Adrenal gland (tissue), 12 donors: ENCODE results near the gene FBXL19. TPM values are rescaled to one million over a fixed set of nuclear protein-coding genes. Genes with fewer than 3 reads are reported as not detected.

ENCODE experiments used
- DNase-seq, 7 donors: peaks; one replicate each; pipeline ENCODE4 v3.0.0-alpha.2; 2019 to 2020
- H3K27ac ChIP-seq, 5 donors: fragments of 200-600 bp; sonication (generic) in 4 of 5; 1 replicate in 3 of 5; 2 replicates in 2 of 5; pipeline versions ENCODE4 v1.5.1 to v1.8.0; 2016 to 2020; ENCODE audit warnings: mild to moderate bottlenecking in 1 of 5
- H3K27me3 ChIP-seq: fragments of 200-600 bp; 2 replicates; pipeline ENCODE4 v1.8.0; 2021
- H3K36me3 ChIP-seq, 2 donors: fragments of 200-600 bp; replicated peaks in 1 of 2; 1 replicate in 1 of 2; 2 replicates in 1 of 2; pipeline versions ENCODE4 v1.5.1 to v1.8.0; 2018 to 2022
- H3K4me1 ChIP-seq, 2 donors: fragments of 200-600 bp; replicated peaks in 1 of 2; 1 replicate in 1 of 2; 2 replicates in 1 of 2; pipeline versions ENCODE4 v1.5.1 to v1.8.0; 2018 to 2021
- H3K4me3 ChIP-seq, 4 donors: fragments of 200-600 bp; sonication (generic) in 3 of 4; one replicate each; pipeline ENCODE4 v1.5.1; 2016 to 2018
- H3K9me3 ChIP-seq, 3 donors: fragments of 200-600 bp; sonication (generic) in 1 of 3; replicated peaks in 1 of 3; 1 replicate in 2 of 3; 2 replicates in 1 of 3; pipeline versions ENCODE4 v1.5.1 to v1.8.0; 2016 to 2021
- POLR2A ChIP-seq, 2 donors: fragments of 450-650 bp; IDR thresholded peaks; one replicate each; pipeline ENCODE4 v1.6.1; 2017; ENCODE audit warnings: antibody characterized with exemption in 2 of 2, mild to moderate bottlenecking in 2 of 2, moderate library complexity in 1 of 2
- WGBS, 4 donors: extraction: QIAGEN DNeasy Blood & Tissue Kit in 2 of 4; methylation state at CpG; one replicate each; pipeline versions ENCODE4 v1.1.5 to v1.1.7; 2013 to 2017; 5-methylcytosine and 5-hydroxymethylcytosine counted together
- intact Hi-C, 2 donors: fragments of 100-400 bp; cut with DNase I; formaldehyde crosslinking; loops; one replicate each; pipeline versions ENCODE4 v1.14.1 to v1.15.0; 2022 to 2023
- polyA plus RNA-seq, 3 donors: library from polyadenylated mRNA; stranded (reverse); fragments of 200-250 nt in 2 of 3; fragments of 350-450 nt in 1 of 3; fragmentation: Illumina TruSeq in 1 of 3; extraction: RNeasy Lipid Tissue Mini Kit (QIAGEN cat#74804) in 1 of 3; gene quantifications; one replicate each; pipeline ENCODE4 v1.2.3, GENCODE V29; 2013 to 2014
- total RNA-seq, 9 donors: library from RNA; depleted of rRNA in 4 of 9; stranded (reverse); fragments of >200 nt in 4 of 9; fragments of 120-200 nt in 1 of 9; fragmentation: NEBNext Ultra II Directional in 1 of 9; extraction: Animal tissue kit (Norgen Biotek cat#: 25700) in 1 of 9; gene quantifications; one replicate each; pipeline versions ENCODE4 v1.1.0 to v1.2.4, GENCODE V29; 2013 to 2023
- TF ChIP-seq, protein P1 (sequence below), 6 experiments: fragments of 450-650 bp in 4 of 6; fragments of 200-600 bp in 2 of 6; sonication (generic) in 1 of 6; IDR thresholded peaks; 1 replicate in 5 of 6; 2 replicates in 1 of 6; pipeline versions ENCODE4 v1.5.1 to v1.8.0; 2016 to 2021; ENCODE audit warnings: antibody characterized with exemption in 6 of 6, mild to moderate bottlenecking in 2 of 6, moderate library complexity in 1 of 6
- donor health status: healthy with polysubstance abuse.
- donor health status: Bipolar disorder and iron deficiency.
- donor health status: DM: yes; HTN: yes; CAD: no.
- donor health status: DM: no; HTN: no; CAD: no.
- donor health status: DM: no; HTN: no; CAD: no.
- donor health status: DM: yes; HTN: yes; CAD: no.

Gene FBXL19
- total and polyA plus RNA-seq, 12 donors = 1.6 to 74.1 (median 12.5) TPM

DNA sequence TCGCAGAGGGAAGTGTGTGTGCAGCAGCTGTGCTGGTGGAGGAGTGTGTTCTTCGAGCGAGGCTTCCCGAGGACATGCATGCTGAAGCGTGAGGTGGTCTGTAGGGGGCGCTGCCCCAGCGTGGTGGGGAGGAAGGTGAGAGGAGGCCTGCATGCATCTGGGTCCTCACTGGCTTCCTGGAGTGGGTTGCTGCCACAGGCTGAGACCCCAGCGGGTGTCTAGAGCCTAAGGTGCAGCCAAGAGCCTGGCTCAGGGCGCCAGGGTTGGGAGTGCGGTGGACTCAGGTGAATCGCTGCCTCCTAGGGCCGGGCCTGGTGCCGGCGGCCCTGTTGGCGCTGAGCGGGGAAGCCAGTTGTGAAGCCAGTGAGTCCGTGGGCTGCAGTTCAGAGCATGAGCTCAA lies 54.1 kb downstream of the FBXL19 start:
- intact Hi-C loops = no loop called here
- Histone ChIP-seq H3K4me3 (no peak overlapping the region), H3K4me1 (no peaks in the 10 kb centered on the region), H3K27me3 (no peaks in the 10 kb centered on the region), H3K36me3 (peaks cover 0 to 92% of the 10 kb centered on the region in 2 donors), H3K27ac (no peak overlapping the region), H3K9me3 (no peaks in the 10 kb centered on the region)
- WGBS, 4 donors = 77 to 87% (median 84%) methylated on average over 2 to 17 of the region's 17 CpGs
- TF ChIP-seq POLR2A (IDR thresholded peaks at IDR 0.05) = no peak
- TF ChIP-seq, protein P1, sequence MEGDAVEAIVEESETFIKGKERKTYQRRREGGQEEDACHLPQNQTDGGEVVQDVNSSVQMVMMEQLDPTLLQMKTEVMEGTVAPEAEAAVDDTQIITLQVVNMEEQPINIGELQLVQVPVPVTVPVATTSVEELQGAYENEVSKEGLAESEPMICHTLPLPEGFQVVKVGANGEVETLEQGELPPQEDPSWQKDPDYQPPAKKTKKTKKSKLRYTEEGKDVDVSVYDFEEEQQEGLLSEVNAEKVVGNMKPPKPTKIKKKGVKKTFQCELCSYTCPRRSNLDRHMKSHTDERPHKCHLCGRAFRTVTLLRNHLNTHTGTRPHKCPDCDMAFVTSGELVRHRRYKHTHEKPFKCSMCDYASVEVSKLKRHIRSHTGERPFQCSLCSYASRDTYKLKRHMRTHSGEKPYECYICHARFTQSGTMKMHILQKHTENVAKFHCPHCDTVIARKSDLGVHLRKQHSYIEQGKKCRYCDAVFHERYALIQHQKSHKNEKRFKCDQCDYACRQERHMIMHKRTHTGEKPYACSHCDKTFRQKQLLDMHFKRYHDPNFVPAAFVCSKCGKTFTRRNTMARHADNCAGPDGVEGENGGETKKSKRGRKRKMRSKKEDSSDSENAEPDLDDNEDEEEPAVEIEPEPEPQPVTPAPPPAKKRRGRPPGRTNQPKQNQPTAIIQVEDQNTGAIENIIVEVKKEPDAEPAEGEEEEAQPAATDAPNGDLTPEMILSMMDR (IDR thresholded peaks at IDR 0.05) = no peak
- no peak for DNase-seq

- intact Hi-C loops = loop anchor here (5.0 to 10.0 kb wide), 7 partner anchors 55 to 885 kb away; partner anchors contain the start of genes ZNF843 (in 2 of the 2), FBXL19 (in 1 of the 2) and PYCARD (in 1 of the 2)
- H3K27ac ChIP-seq = no peak overlapping the region
- TF ChIP-seq, protein P1 (IDR thresholded peaks at IDR 0.05) = no peak
- TF ChIP-seq POLR2A (IDR thresholded peaks at IDR 0.05) = no peak
- no peaks in the 10 kb centered on the region for H3K27me3 ChIP-seq
- peaks cover 0 to 91% of the 10 kb centered on the region in 2 donors for H3K36me3 ChIP-seq
- no peaks in the 10 kb centered on the region for H3K9me3 ChIP-seq
- no peak for DNase-seq
- no peaks in the 10 kb centered on the region for H3K4me1 ChIP-seq
- 87 to 91% (median 88%) methylated on average over 18 to 62 of the region's 62 CpGs for WGBS, 4 donors
- no peak overlapping the region for H3K4me3 ChIP-seq
Measured at GRCh38 chr16:30979170-30980022, 56.0 kb downstream of the FBXL19 start.

DNA sequence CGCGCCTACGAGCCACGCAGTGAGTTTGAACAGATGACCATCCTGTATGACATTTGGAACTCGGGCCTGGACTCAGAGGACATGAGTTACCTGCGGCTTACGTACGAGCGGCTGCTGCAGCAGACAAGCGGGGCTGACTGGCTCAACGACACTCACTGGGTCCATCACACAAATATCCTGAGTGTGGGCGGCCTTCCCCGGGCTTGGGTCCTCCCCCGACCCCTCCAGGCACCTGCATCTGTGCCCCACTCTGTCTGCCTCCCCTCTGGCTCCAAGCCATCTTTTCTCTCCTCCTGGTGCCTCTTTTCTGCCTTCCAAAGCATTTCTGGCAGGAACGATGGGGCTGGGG lies 56.6 kb downstream of the FBXL19 start:
- peaks cover 0 to 91% of the 10 kb centered on the region in 2 donors for H3K36me3 ChIP-seq
- intact Hi-C loops = loop anchor here (5.0 to 10.0 kb wide), 7 partner anchors 55 to 885 kb away; partner anchors contain the start of genes ZNF843 (in 2 of the 2), FBXL19 (in 1 of the 2) and PYCARD (in 1 of the 2)
- no peaks in the 10 kb centered on the region for H3K9me3 ChIP-seq
- H3K4me3 ChIP-seq = no peak overlapping the region
- no peak overlapping the region for H3K27ac ChIP-seq
- 91 to 96% (median 94%) methylated on average over 15 of the region's 15 CpGs for WGBS, 4 donors
- H3K4me1 ChIP-seq = peaks cover 0 to under 1% of the 10 kb centered on the region in 2 donors
- no peak for TF ChIP-seq POLR2A (IDR thresholded peaks at IDR 0.05)
- TF ChIP-seq, protein P1 (IDR thresholded peaks at IDR 0.05) = no peak
- DNase-seq = no peak
- no peaks in the 10 kb centered on the region for H3K27me3 ChIP-seq

DNA sequence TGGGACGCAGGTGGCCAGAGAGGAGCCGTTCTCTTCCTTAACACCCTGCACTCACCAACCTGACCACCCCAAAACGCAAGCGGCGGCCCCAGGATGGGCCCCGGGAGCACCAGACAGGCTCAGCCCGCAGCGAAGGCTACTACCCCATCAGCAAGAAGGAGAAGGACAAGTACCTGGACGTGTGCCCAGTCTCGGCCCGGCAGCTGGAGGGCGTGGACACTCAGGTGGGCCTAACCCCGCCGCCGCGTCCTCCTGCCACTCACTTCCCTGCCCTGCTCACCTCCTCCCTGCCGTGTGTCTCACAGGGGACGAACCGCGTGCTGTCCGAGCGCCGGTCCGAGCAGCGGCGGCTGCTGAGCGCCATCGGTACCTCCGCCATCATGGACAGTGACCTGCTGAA lies 57.1 kb downstream of the FBXL19 start:
- 85 to 90% (median 87%) methylated on average over 25 to 29 of the region's 29 CpGs for WGBS, 4 donors
- DNase-seq = no peak
- Histone ChIP-seq H3K27ac (no peak overlapping the region), H3K9me3 (no peaks in the 10 kb centered on the region), H3K4me1 (peaks cover 3 to 5% of the 10 kb centered on the region in 2 donors), H3K4me3 (no peak overlapping the region), H3K36me3 (peaks cover 0 to 87% of the 10 kb centered on the region in 2 donors), H3K27me3 (no peaks in the 10 kb centered on the region)
- no peak for TF ChIP-seq POLR2A (IDR thresholded peaks at IDR 0.05)
- TF ChIP-seq, protein P1 (IDR thresholded peaks at IDR 0.05) = no peak
- intact Hi-C loops = loop anchor here (5.0 to 10.0 kb wide), 7 partner anchors 56 to 884 kb away; partner anchors contain the start of genes ZNF843 (in 2 of the 2), FBXL19 (in 1 of the 2) and PYCARD (in 1 of the 2)
